Muscle layer of duodenum (tissue), 2 donors: ENCODE results near the gene NBAS.

Experiments used
- H3K27ac ChIP-seq: one replicate; pipeline ENCODE4 v1.7.0; 2013; ENCODE audit warnings: mild to moderate bottlenecking, low read length
- H3K27me3 ChIP-seq: one replicate; pipeline ENCODE4 v1.7.0; 2013; ENCODE audit warnings: low read depth, mild to moderate bottlenecking, control low read depth, low read length
- H3K36me3 ChIP-seq, 2 donors: one replicate each; pipeline ENCODE4 v1.7.0; 2013; ENCODE audit warnings: low read length in 2 of 2, control low read depth in 1 of 2, mild to moderate bottlenecking in 1 of 2; ENCODE audit not compliant: insufficient read depth in 2 of 2, control insufficient read depth in 1 of 2
- H3K4me1 ChIP-seq, 2 donors: one replicate each; pipeline ENCODE4 v1.7.0; 2013; ENCODE audit warnings: low read length in 2 of 2, mild to moderate bottlenecking in 2 of 2, control low read depth in 1 of 2, moderate library complexity in 1 of 2; ENCODE audit not compliant: insufficient read depth in 2 of 2, control insufficient read depth in 1 of 2
- H3K4me3 ChIP-seq, 2 donors: one replicate each; pipeline ENCODE4 v1.7.0; 2013; ENCODE audit warnings: low read length in 2 of 2, low read depth in 1 of 2, mild to moderate bottlenecking in 1 of 2
- H3K9me3 ChIP-seq, 2 donors: one replicate each; pipeline ENCODE4 v1.7.0; 2013; ENCODE audit warnings: low read length in 2 of 2, control low read depth in 1 of 2, mild to moderate bottlenecking in 1 of 2; ENCODE audit not compliant: control insufficient read depth in 1 of 2
- donor health status: healthy.

NBAS gene

GRCh38 chr2:15400240-15400826, 160.8 kb downstream of the NBAS start:
- H3K27me3 ChIP-seq: no peaks in the 10 kb centered on the region
- H3K4me3 ChIP-seq: no peak overlapping the region
- peaks cover 0 to 5% of the 10 kb centered on the region in 2 donors for H3K36me3 ChIP-seq
- H3K27ac ChIP-seq: no peak overlapping the region
- H3K9me3 ChIP-seq: no peaks in the 10 kb centered on the region
- H3K4me1 ChIP-seq: no peaks in the 10 kb centered on the region

GRCh38 chr2:15399241-15399640, 161.9 kb downstream of the NBAS start:
- H3K9me3 ChIP-seq: no peaks in the 10 kb centered on the region
- no peaks in the 10 kb centered on the region for H3K4me1 ChIP-seq
- H3K27me3 ChIP-seq: no peaks in the 10 kb centered on the region
- H3K4me3 ChIP-seq: no peak overlapping the region
- peaks cover 0 to 5% of the 10 kb centered on the region in 2 donors for H3K36me3 ChIP-seq
- H3K27ac ChIP-seq: no peak overlapping the region

GRCh38 chr2:15391751-15392150, 169.4 kb downstream of the NBAS start:
- no peak overlapping the region for H3K27ac ChIP-seq
- no peak overlapping the region for H3K4me3 ChIP-seq
- peaks cover 0 to 2% of the 10 kb centered on the region in 2 donors for H3K9me3 ChIP-seq
- H3K36me3 ChIP-seq: peaks cover 0 to 13% of the 10 kb centered on the region in 2 donors
- H3K27me3 ChIP-seq: no peaks in the 10 kb centered on the region
- no peaks in the 10 kb centered on the region for H3K4me1 ChIP-seq

DNA sequence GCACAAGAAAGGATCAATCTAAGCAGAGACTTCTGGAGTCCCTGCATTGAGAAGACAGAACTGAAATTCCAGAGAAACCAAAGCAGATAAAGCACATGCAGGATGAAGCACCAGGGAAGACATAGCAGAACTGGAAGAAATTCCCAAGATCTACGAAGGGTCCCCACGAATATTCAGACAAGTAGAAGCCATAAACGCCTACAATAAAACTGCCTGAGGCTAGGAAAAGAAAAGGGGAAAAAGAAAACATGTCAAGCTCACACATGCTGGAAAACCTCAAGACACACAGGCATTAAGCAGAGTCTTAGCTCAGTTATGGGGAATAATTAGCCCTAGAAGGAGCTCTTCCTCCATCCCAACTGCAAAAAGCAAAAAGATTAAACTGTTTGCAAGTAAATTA, 171.2 kb downstream of the NBAS start:
- H3K4me3 ChIP-seq: no peak overlapping the region
- no peaks in the 10 kb centered on the region for H3K4me1 ChIP-seq
- H3K36me3 ChIP-seq: peaks cover 0 to 13% of the 10 kb centered on the region in 2 donors
- no peak overlapping the region for H3K27ac ChIP-seq
- H3K9me3 ChIP-seq: peaks cover 0 to 2% of the 10 kb centered on the region in 2 donors
- H3K27me3 ChIP-seq: no peaks in the 10 kb centered on the region

DNA sequence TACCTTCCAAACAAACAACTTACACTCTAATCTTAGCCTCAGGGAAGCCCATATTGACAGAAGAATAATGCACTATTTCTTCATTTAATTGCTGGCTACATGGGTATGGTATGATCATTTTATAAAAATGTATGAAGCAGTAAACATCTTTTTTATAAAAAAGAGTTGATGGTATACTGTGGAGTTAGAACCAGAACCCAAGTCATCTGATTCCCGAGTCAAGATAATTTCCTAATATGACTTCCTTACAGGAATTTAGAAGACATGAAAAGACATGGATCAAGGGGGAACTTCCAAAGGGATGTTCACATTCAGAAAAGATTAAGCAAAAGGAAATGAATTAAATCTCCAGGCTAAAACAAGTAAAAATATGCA, 171.8 kb downstream of the NBAS start:
- H3K27me3 ChIP-seq: no peaks in the 10 kb centered on the region
- no peaks in the 10 kb centered on the region for H3K4me1 ChIP-seq
- H3K4me3 ChIP-seq: no peak overlapping the region
- peaks cover 0 to 13% of the 10 kb centered on the region in 2 donors for H3K36me3 ChIP-seq
- peaks cover 0 to 2% of the 10 kb centered on the region in 2 donors for H3K9me3 ChIP-seq
- H3K27ac ChIP-seq: no peak overlapping the region

GRCh38 chr2:15388406-15389325, 172.5 kb downstream of the NBAS start:
- Histone ChIP-seq H3K27ac (no peak overlapping the region), H3K36me3 (peaks cover 0 to 16% of the 10 kb centered on the region in 2 donors), H3K4me3 (no peak overlapping the region)

GRCh38 chr2:15385184-15385583, 175.9 kb downstream of the NBAS start:
- no peak overlapping the region for H3K4me3 ChIP-seq
- no peak overlapping the region for H3K27ac ChIP-seq
- H3K9me3 ChIP-seq: no peaks in the 10 kb centered on the region

More at GRCh38 chr2:15388406-15389325, 172.5 kb downstream of the NBAS start:
- Histone ChIP-seq H3K4me1 (no peaks in the 10 kb centered on the region), H3K9me3 (peaks cover 0 to 2% of the 10 kb centered on the region in 2 donors), H3K27me3 (no peaks in the 10 kb centered on the region)

DNA sequence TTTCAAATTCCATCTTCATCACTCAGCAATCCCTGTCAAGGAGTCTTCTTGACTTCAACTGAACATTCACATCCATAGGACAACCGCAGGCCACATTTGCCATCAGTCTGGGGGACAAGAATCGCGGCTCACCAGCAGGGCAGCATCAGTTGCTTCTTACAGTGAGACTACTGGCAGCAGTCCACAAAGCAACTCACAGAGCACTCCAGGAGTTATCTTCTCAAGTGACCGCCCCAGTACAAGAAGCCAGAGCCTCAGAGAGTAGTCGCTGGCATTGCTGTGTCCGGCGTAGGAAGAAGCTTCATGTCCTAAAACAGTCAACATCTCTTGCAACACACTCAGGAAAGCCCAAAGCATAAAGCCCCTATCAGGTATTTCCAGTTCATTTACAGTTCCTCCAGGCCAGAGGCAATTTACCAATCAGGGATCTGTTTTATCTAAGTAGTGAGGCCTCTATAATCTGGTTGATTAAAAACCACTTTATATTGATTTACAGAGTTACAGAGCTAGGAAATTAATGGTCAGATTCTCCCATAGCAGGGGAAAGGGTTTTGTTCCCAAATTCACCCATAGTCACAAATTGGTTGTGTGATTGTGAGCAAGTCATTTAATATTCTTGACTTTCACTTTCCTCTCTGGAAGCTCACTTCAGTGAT, 177.3 kb downstream of the NBAS start:
- no peaks in the 10 kb centered on the region for H3K9me3 ChIP-seq
- H3K36me3 ChIP-seq: peaks cover 19 to 26% of the 10 kb centered on the region in 2 donors

More at GRCh38 chr2:15385184-15385583, 175.9 kb downstream of the NBAS start:
- H3K36me3 ChIP-seq: peaks cover 19 to 24% of the 10 kb centered on the region in 2 donors
- no peaks in the 10 kb centered on the region for H3K4me1 ChIP-seq
- H3K27me3 ChIP-seq: no peaks in the 10 kb centered on the region

DNA sequence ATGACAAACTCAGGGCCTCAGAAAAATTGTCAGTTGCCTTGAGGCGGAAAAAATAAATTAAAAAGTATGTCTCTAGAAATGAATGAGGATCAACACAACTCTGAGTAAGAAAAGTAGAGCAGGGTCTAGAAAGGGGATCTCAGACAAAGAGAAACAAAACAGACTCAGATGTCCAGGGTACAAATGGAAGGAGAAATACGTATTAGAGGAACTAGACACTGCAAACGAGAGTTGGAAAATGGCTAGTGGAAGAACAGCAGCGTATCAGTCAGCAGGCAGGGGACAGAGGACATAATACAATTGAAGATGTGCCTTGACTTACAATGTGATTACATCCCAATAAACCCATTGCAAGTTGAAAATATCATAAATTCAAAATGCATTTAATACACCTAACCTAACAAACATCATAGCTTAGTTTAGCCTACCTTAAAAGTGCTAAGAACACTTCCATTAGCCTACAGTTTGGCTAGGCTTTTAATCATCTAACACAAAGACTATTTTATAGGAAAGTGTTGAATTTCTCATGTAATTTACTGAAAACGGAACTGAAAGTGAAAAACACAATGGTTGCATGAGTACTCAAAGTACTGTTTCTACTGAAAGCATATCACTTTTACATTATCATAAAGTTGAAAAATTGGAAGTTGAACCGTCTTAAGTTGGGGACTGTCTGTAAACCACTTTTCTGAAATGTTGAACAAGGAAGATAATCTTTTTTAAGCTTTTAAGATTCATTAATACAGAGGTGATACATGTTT, 182.8 kb downstream of the NBAS start:
- Histone ChIP-seq H3K27me3 (no peaks in the 10 kb centered on the region), H3K4me3 (no peak overlapping the region), H3K27ac (no peak overlapping the region), H3K36me3 (peaks cover 17 to 36% of the 10 kb centered on the region in 2 donors), H3K9me3 (no peaks in the 10 kb centered on the region), H3K4me1 (no peaks in the 10 kb centered on the region)

More for the DNA sequence above, 177.3 kb downstream of the NBAS start:
- Histone ChIP-seq H3K4me3 (no peak overlapping the region), H3K4me1 (no peaks in the 10 kb centered on the region), H3K27me3 (no peaks in the 10 kb centered on the region), H3K27ac (no peak overlapping the region)

GRCh38 chr2:15377202-15377601, 183.9 kb downstream of the NBAS start:
- Histone ChIP-seq H3K4me3 (no peak overlapping the region), H3K36me3 (peaks cover 7 to 29% of the 10 kb centered on the region in 2 donors), H3K4me1 (no peaks in the 10 kb centered on the region), H3K9me3 (no peaks in the 10 kb centered on the region), H3K27ac (no peak overlapping the region), H3K27me3 (no peaks in the 10 kb centered on the region)
